Neutrophil (primary cell): ENCODE data around the gene GBX2.
"Not testable (repeated sequence)": the region's sequence is repeated elsewhere in the genome, so short reads cannot be mapped to it uniquely, and the experiment has no call there.

Source experiments
- H3K27ac ChIP-seq: fragments of 200-600 bp; sonication (generic); 2 replicates; pipeline ENCODE4 v1.5.1; 2016; ENCODE audit warnings: mild to moderate bottlenecking, moderate library complexity
- H3K27me3 ChIP-seq: fragments of 200-600 bp; sonication (generic); 2 replicates; pipeline ENCODE4 v1.6.0; 2016; ENCODE audit warnings: mild to moderate bottlenecking
- H3K36me3 ChIP-seq: fragments of 200-600 bp; sonication (generic); 2 replicates; pipeline ENCODE4 v1.5.1; 2017
- H3K4me1 ChIP-seq, 2 experiments: fragments of 200-600 bp in 1 of 2; sonication (generic) in 1 of 2; 1 replicate in 1 of 2; 2 replicates in 1 of 2; pipeline versions ENCODE4 v1.5.1 to v1.6.1; 2013 to 2016; ENCODE audit warnings: low read depth in 1 of 2, low read length in 1 of 2, mild to moderate bottlenecking in 1 of 2, moderate library complexity in 1 of 2; ENCODE audit not compliant: control insufficient read depth in 1 of 2, insufficient read depth in 1 of 2
- H3K4me3 ChIP-seq, 2 experiments: fragments of 200-600 bp in 1 of 2; sonication (generic) in 1 of 2; 1 replicate in 1 of 2; 2 replicates in 1 of 2; pipeline ENCODE4 v1.5.1; 2013 to 2016; ENCODE audit warnings: low read depth in 1 of 2, low read length in 1 of 2, mild to moderate bottlenecking in 1 of 2, moderate library complexity in 1 of 2
- H3K9me3 ChIP-seq: fragments of 200-600 bp; sonication (generic); 2 replicates; pipeline ENCODE4 v1.5.1; 2016
- TF ChIP-seq, protein P1 (sequence below): fragments of 200-600 bp; sonication (generic); IDR thresholded peaks from 2 replicates; pipeline ENCODE4 v1.5.1; 2016; ENCODE audit warnings: antibody characterized with exemption

Gene GBX2

DNA sequence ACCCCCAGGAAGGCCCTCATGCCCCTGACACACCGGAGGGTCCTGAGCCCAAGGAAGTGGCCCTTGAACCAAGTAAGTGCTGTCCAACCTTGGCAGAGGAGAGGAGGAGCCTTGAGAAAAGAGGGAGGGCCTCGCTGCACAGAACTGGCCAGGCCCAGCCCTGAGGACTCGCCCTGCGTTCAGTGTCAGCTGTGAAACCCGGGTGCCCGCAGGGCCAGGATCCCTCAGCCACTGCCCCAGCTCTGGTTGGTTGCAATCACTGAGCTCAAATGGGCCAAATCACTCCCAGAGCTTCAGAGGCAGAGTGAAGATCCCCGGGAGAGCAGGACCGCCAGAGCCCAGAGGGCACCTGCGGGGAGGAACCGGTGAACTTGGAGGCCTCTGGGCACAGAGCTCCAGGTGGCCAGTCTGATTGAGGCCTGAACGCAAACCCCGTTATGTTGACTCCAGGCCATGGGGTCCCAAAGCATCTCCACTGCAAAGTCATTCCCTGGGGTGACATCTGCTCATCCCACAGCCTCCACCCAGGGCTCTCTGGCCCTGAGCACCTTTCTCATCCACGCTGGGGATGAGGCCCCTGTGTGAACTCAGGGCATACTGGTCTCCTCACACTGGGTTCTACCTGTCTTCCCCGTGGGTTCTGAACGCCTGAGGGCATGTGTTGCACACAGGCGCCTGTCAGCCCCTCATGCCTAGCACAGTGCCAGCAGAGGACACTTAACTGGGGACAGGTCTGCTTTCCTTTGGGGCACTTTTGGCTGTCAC lies 11.9 kb downstream of the GBX2 start:
- peaks cover 55% of the 10 kb centered on the region for H3K27me3 ChIP-seq

DNA sequence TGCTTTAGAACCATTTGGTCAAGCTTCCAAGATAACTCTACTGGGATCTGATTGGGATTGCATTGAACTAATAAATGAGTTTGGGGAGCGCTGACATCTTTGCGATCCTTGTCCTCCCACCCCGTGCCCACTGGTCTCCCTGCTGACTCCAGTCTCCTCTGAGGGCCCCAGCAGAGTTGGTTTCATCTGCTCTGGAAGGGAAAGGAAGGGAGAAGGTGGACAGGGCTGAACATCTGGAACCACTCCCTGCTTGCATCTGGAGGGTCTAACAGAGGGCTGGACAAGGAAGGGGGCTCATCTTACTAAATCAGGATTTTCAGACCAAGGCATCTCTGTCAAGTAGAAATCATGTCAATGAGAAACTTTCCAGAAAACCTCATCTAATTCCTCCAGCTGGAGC lies 12.8 kb downstream of the GBX2 start:
- no peaks in the 10 kb centered on the region for H3K36me3 ChIP-seq
- no peaks in the 10 kb centered on the region for H3K4me1 ChIP-seq
- no peaks in the 10 kb centered on the region for H3K9me3 ChIP-seq
- TF ChIP-seq, protein P1, sequence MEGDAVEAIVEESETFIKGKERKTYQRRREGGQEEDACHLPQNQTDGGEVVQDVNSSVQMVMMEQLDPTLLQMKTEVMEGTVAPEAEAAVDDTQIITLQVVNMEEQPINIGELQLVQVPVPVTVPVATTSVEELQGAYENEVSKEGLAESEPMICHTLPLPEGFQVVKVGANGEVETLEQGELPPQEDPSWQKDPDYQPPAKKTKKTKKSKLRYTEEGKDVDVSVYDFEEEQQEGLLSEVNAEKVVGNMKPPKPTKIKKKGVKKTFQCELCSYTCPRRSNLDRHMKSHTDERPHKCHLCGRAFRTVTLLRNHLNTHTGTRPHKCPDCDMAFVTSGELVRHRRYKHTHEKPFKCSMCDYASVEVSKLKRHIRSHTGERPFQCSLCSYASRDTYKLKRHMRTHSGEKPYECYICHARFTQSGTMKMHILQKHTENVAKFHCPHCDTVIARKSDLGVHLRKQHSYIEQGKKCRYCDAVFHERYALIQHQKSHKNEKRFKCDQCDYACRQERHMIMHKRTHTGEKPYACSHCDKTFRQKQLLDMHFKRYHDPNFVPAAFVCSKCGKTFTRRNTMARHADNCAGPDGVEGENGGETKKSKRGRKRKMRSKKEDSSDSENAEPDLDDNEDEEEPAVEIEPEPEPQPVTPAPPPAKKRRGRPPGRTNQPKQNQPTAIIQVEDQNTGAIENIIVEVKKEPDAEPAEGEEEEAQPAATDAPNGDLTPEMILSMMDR: no peak
- no peak overlapping the region for H3K4me3 ChIP-seq
- H3K27ac ChIP-seq: no peak overlapping the region
- H3K27me3 ChIP-seq: peaks cover 46% of the 10 kb centered on the region

More for the DNA sequence above, 11.9 kb downstream of the GBX2 start:
- TF ChIP-seq, protein P1: no peak
- Histone ChIP-seq H3K9me3 (no peaks in the 10 kb centered on the region), H3K36me3 (no peaks in the 10 kb centered on the region), H3K27ac (no peak overlapping the region), H3K4me1 (no peaks in the 10 kb centered on the region), H3K4me3 (no peak overlapping the region)

DNA sequence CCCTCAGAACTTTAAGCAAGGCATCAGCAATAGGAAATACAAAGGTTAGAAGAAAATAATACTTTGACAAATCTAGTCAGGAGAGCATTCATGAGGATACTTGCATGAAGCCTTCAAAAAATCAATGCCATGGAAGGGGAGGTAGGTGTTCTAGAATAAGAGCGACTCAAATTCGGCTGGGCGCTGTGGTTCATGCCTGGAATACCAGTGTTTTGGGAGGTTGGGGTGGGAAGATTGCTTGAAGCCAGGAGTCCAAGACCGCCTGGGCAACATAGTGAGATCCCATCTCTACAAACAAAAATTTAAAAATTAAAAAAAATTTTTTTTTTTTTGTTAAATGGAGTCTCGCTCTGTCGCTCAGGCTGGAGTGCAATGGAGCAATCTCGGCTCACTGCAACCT lies 21.8 kb downstream of the GBX2 start:
- no peak overlapping the region for H3K4me3 ChIP-seq
- no peaks in the 10 kb centered on the region for H3K4me1 ChIP-seq
- H3K27ac ChIP-seq: no peak overlapping the region
- TF ChIP-seq, protein P1: no peak
- H3K9me3 ChIP-seq: no peaks in the 10 kb centered on the region
- H3K36me3 ChIP-seq: no peaks in the 10 kb centered on the region
- peaks cover 44% of the 10 kb centered on the region for H3K27me3 ChIP-seq

DNA sequence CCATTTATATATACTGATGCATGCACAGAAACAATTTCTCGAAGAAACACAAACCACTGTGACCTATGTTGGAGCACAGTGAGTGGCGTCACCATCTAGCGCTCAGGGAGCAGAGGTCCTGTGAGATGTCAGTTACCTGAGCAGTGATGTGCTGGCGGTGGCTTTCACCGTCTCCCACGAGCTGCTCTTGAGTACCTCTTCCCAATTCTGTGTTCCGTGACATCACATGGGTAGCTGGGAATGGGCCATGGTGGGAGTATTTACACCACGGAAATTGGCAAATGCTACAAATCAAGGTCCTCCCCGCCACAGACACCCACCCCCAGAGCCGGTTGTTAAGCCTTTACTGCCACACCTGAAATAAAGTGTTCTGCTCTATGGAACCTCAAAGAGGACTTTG lies 24.4 kb downstream of the GBX2 start:
- no peaks in the 10 kb centered on the region for H3K4me1 ChIP-seq

DNA sequence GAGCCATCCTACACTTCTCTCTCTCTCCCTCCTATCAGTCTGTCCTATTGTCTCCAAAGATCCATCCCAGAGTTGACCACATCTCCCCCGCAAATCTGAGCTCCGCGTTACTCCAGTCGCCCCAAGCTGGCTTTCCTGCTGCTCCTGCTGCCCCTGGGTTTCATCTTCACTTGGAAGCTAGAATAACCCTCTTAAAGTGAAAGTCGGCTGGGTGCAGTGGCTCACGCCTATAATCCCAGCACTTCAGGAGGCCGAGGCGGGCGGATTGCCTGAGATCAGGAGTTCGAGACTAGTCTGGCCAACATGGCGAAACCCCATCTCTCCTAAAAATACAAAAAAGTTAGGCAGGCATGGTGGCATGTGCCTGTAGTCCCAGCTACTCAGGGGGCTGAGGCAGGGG lies 26.6 kb downstream of the GBX2 start:
- H3K4me1 ChIP-seq, H3K36me3 ChIP-seq, H3K27ac ChIP-seq, H3K9me3 ChIP-seq, H3K4me3 ChIP-seq: not testable (repeated sequence)
- peaks cover 43% of the 10 kb centered on the region for H3K27me3 ChIP-seq

More for the DNA sequence above, 24.4 kb downstream of the GBX2 start:
- TF ChIP-seq, protein P1: no peak
- no peaks in the 10 kb centered on the region for H3K9me3 ChIP-seq
- H3K27ac ChIP-seq: no peak overlapping the region
- peaks cover 49% of the 10 kb centered on the region for H3K27me3 ChIP-seq
- no peaks in the 10 kb centered on the region for H3K36me3 ChIP-seq
- H3K4me3 ChIP-seq: no peak overlapping the region

DNA sequence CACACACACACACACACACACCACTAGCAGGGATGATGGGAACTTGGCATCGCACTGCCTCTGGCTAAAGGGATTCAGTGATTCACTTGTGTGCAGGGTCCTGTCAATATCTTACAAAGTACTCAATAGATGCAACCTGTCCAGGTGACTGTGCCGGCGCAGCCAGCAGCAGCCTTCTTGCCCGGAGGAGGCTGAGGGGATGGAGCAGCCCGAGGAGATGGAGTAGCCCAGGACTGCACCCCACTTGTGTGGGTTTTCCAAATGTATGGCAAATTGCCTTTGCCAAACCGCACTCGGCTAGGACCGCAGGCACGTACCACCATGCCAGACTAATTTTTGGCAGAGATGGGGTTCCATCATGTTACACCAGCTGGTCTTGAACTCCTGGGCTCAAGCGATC lies 31.1 kb downstream of the GBX2 start:
- no peak overlapping the region for H3K4me3 ChIP-seq
- H3K27me3 ChIP-seq: peaks cover 5% of the 10 kb centered on the region
- H3K36me3 ChIP-seq: no peaks in the 10 kb centered on the region
- H3K9me3 ChIP-seq: no peaks in the 10 kb centered on the region
- H3K27ac ChIP-seq: no peak overlapping the region
- H3K4me1 ChIP-seq: no peaks in the 10 kb centered on the region
- TF ChIP-seq, protein P1: no peak
